KBM-7 (cell line): ENCODE results near the gene TWIST2.

Experiments used
- DNase-seq: peaks from one replicate; pipeline ENCODE4 v3.0.0-alpha.2; 2015
- in situ Hi-C: fragments of 300-500 bp; cut with MboI; formaldehyde crosslinking; loops from 2 replicates; pipeline ENCODE4 v1.14.3; 2020; ENCODE audit warnings: low sequenced_read_pairs, low pct_unique_long_range_greater_than_20kb, mixed read lengths

The TWIST2 gene

GRCh38 chr2:238854246-238854645 is 6.4 kb downstream of the TWIST2 start:
- in situ Hi-C loops = no loop called here
- DNase-seq = no peak

GRCh38 chr2:238854699-238855229 is 6.9 kb downstream of the TWIST2 start:
- no peak for DNase-seq
- in situ Hi-C loops = no loop called here

DNA sequence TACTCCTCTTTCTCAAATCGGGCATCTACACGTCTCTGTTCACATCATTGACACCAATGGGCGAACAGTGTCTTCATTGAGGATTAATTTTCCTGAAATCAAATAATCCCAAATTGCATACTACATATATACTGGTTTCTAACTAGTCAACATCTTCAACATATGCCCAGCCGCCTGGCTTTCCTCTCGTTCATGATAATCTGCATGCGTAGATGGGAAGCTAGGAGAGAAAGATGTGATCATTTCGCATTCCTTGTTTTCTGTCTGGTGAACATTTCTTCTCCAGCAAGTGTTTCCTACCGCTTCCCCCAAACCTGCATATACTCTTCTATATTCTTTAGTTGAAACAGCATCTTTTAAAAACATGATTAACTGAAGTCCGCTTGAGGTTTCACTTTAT is 7.4 kb downstream of the TWIST2 start:
- in situ Hi-C loops = no loop called here
- DNase-seq = no peak

DNA sequence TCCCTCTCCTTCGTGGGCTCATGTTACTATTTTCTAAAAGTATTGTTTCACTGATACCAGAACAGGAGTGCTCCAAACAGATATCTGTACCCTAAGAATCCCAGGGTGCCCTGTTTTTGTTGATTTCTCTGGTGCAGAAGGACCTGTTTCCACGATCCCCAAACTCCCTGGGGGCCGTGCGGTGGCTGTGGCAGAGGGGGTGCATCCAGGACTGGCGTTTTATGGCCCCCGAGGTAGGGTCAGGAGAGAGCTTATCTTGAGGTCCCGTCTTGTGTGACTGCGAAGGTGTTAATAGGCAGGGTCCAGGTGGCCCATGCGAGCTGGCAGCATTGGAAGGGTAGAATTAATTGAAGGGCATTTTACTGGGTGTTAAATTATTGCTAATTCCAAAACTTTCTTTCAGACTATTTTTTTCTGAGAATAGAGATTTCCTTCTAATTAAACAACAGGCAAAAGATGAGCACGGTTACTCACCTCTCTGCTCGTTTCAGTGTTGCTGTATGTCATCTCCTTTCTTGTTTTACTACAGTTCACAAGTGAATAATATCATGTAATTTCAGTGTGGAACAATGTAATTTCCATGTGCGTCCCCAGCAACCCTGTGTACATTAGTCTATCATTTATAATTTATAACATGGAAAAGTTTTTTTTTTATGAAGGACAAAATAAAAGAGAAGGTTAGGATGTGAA is 8.2 kb downstream of the TWIST2 start:
- no peak for DNase-seq
- in situ Hi-C loops = no loop called here

- no peak for DNase-seq
- in situ Hi-C loops = no loop called here
These were observed 9.1 kb downstream of the TWIST2 start for GRCh38 chr2:238856713-238857567.

- in situ Hi-C loops = no loop called here
- no peak for DNase-seq
These were observed 10.1 kb downstream of the TWIST2 start for GRCh38 chr2:238857959-238858358.

GRCh38 chr2:238859636-238860347 is 11.9 kb downstream of the TWIST2 start:
- in situ Hi-C loops = no loop called here

DNA sequence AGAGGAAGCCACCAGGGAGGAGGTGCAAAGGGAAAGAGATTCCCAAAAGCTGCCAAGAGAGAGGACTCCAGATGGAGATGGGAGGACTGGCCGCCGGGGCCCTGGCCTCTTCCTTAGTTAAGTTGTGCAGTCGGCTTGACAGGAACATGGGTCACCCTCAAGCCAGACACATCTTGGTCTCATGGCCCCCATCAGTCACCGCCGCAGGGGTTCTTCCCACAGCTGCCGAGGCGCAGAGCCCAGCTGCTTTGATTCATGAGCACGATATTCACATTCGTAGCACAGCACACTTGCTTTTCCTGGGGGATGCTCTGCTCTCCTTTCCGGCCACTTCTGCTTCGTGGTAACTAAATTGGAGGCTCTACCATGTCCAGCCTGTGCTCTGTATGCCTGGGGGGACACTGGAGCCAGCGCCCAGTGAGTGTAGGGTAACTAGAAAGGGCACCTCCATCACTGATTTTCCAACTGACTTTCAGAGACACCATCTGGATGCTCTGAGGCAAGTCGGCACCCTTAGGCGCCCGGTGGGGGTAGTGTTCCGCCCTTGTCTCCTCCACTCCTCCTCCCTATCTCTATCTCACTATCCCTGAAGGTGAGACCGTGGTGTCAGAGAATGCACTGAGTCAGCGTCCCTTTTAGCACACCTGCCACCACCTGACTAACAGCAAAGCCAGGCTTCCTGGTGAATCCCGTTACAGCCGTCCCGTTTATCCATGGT is 13.3 kb downstream of the TWIST2 start:
- in situ Hi-C loops = no loop called here
- no peak for DNase-seq

More at GRCh38 chr2:238859636-238860347, 11.9 kb downstream of the TWIST2 start:
- DNase-seq = no peak

DNA sequence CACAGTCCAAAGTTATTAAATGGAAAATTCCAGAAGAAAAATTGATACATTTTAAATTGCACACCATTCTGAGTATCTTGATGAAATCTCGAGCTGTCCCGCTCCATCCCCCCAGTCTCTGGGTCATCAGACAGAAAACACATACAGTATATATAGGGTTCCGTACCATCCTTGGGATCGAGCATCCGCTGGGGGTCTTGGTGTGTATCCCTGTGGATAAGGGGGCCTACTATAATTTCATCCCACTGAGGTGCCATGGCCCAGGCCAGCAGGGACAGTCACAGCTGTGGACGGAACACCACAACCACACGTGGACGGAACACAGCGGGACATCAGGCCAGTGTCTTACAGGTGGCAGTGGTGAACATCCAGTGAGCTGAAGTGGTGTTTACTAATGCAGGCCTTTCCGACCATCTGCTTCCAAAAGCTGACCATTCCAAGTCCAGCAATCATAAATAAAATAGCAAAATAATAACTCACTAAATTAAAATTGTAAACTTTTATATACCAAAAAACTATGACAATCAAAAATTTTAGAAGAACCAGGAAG is 14.0 kb downstream of the TWIST2 start:
- no peak for DNase-seq
- in situ Hi-C loops = no loop called here

DNA sequence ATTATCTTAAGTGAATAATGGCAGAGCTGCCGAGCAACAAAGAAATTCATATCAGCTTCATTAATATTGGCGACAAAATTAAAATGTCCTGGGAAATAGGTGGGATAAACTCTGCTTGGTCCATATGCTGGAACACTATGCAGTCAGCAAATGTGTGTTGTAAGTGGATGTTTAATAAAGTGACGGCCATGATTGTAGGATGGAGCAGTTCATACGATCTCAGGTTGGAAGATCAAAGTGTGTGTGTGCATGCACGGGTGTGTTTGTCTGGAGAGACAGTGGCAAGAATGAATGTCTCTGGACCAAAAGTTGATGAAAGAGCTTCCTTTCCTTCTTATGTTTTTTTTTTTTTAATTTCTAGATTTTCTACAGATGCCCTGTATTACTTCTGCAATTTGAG is 14.8 kb downstream of the TWIST2 start:
- in situ Hi-C loops = no loop called here
- DNase-seq = no peak

- in situ Hi-C loops = no loop called here
- no peak for DNase-seq
These were observed 15.3 kb downstream of the TWIST2 start for GRCh38 chr2:238863231-238863630.

- in situ Hi-C loops = no loop called here
- DNase-seq = no peak
These were observed 15.9 kb downstream of the TWIST2 start for GRCh38 chr2:238863749-238864206.

DNA sequence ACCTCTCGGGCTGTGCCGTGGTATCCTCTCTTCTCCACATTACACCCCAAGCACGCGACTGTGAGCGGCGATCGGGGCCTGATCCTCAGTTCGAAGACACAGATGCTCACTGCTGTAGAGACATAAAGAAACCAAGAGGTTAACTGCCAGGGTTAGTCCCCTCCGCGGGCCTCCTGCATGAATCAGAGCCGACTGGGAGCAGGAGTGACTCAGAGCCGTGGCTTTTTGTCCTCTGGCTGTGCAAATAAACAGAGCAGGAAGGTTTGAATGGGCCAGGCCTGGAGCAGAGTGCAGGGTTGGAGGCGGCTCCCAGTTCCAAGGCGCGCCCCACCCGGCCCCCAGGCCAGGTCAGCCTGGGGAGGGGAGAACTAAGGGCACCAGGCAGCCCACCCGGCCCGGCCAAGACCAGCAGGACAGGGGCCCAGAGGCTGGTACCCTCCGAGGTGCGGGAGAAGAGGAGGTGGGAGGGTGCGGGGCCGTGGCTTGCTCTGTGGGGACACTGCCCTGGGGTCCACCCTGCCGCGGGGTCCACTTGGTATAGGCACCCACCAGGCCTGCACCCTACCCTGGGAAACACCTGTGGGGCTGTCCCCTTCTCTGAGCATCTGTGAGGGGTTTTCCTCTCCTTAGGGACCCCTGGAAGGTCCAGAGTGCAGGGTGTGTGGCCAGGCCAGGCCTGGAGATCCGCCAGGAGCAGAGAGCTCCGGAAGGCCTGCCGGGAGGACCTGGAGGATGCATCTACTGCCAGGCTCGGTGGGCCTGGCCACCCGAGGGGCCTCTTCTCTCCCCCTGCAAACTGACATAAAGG is 16.5 kb downstream of the TWIST2 start:
- in situ Hi-C loops = no loop called here
- no peak for DNase-seq

DNA sequence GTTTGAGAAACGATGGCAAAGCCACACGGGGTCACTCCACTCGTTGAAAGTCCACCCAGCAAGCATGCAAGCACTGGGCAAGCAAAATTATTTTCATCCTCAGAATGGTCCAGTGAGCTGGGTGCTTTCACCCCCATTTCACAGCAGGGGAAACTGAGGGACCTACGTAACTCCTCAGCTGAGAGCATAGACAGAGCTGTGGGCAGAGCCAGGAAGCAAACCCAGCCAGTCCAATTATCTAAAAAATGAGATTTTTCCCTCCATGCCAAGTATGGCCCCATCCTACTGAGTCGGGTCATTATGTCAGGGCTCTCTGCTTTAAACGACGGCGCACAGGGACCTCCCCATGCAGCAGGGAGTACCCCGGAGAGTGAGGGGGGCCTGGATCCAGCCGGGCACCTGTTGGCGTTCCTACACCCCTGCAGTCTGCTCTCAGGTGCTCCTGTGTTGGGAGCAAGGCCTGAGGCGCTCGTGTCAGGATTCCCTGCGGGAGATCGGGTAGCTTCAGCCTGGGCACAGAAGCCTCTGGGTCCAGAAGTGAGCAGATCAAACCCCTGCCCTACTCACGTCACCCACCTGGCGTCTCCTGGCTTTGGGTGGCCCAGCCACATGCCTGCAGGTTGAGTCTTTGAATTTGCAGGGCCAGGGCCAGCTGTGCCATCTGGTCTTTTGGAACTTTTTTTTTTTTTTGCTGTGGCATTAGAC is 17.3 kb downstream of the TWIST2 start:
- in situ Hi-C loops = no loop called here
- DNase-seq = no peak

DNA sequence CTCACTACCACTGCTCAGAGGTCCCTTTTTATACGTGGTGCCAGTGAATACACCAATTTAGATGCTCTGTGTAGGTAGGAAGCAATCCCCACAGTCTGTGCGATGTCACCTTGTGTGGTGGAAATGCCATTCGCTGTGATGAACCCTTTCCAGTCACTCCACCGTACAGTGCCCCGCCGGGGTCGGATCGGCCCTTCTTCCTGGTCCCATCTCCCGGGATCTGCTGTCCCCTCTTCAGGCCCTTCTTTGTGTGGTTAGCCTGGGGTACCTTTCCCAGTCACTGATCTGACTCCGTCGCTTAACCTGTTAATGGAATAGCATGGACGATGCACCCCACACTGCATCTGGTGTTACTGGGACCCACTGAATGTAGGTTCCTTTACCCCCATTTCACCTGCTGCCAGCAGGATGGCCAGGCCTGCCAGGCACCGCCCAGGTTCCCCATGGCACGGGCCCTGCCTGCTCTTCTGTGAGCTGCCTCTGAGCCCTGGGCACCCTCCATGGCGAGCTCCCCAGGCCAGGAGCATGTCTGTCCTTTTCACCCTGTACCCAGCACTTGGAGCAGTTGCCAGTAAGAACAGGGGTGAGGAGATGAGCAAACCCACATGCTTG is 18.0 kb downstream of the TWIST2 start:
- in situ Hi-C loops = no loop called here
- DNase-seq = no peak

DNA sequence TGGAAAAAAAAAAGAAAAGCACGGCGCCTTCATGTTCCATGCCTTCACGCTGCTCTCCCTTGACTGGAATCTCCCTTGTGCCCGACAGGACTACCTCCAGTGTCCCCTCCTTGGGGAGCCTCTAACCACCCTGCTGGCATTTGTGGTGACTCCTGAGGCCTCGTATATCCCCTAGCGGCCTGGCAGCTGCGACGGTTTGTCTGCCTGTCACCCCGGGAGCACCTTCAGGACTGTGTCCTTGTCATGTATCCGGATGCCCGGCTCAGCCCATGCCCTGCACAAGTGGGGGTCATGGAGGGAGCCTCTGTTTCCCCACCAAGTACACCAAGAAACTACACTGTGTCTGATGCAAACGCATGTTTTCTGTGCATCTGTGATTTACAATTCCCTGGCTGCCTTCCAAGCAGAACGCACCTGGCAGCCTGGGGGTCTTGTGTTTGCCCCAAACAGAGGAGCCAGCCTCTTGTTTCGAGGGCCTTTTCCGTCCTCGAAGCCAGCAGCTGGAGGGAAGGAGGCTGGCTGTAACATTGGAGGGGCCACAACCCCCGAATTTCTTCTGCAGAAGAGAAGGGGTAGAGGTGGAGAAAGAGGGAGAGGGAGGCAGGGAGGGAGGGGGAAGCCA is 18.9 kb downstream of the TWIST2 start:
- no peak for DNase-seq
- in situ Hi-C loops = no loop called here

DNA sequence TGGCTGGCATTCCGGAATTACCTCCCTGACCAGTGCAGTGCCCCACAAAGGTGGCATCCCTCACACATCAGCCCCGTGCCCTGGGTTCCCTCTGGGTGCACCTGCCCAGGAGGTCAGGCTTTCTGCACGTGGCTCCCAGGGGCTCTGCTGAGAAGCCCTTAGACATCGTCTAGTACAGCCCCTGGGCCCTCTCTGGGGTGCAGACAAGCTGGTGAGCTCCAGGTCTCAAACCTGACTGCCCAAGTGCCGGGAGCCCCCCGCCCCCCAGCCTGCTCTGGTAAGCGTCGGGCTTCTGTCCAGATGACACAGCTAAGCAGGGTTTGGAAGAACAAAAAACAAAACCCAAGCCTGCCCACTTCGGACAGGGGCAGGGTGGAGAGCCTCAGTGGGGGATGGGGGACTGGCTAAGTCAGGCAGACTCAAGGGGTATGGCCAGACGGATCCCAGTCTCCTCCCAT is 20.2 kb downstream of the TWIST2 start:
- in situ Hi-C loops = no loop called here
- no peak for DNase-seq
